A673 (cell line): ENCODE data around the gene RAP1GAP2.

Experiments
- CTCF ChIP-seq: fragments of 300-800, 200-600 bp; sonication (generic); conservative IDR thresholded peaks from 2 replicates; pipeline ENCODE4 v1.5.1; 2017; ENCODE audit warnings: low read depth, mild to moderate bottlenecking, antibody characterized with exemption, low read length, moderate library complexity, mixed read lengths
- EZH2 ChIP-seq: fragments of 200-600 bp; sonication (generic); IDR thresholded peaks from 2 replicates; pipeline ENCODE4 v1.6.1; 2017; ENCODE audit warnings: borderline replicate concordance, low read depth, mild to moderate bottlenecking, mixed read lengths, antibody characterized with exemption, low read length; ENCODE audit not compliant: poor library complexity, severe bottlenecking

GRCh38 chr17:3049705-3050295, 253.6 kb downstream of the RAP1GAP2 start:
- no peak for TF ChIP-seq CTCF
- no peak for TF ChIP-seq EZH2
